Right lobe of liver (tissue), 6 donors: ENCODE results near the gene CFAP221. TPM values are rescaled to one million over a fixed set of nuclear protein-coding genes. Genes with fewer than 3 reads are reported as not detected.
A peak's percentile ranks its signal among the peaks of the same experiment; 100 is the strongest.

Source experiments
- ATAC-seq, 4 donors: fragments of 200-7000 bp; cut with Tn5 transposase; one replicate each; pipeline ENCODE4 v1.9.1; 2020; ENCODE audit warnings: mild to moderate bottlenecking in 4 of 4, moderate library complexity in 4 of 4
- DNase-seq, 3 donors: peaks; one replicate each; pipeline ENCODE4 v3.0.0-alpha.2; 2020
- H3K27ac ChIP-seq, 3 donors: fragments of 200-600 bp; one replicate each; pipeline ENCODE4 v1.8.0; 2022
- H3K27me3 ChIP-seq, 2 donors: fragments of 200-600 bp; one replicate each; pipeline ENCODE4 v1.8.0; 2022
- H3K36me3 ChIP-seq, 4 donors: fragments of 200-600 bp; sonication (generic) in 1 of 4; one replicate each; pipeline versions ENCODE4 v1.5.1 to v1.8.0; 2017 to 2022; ENCODE audit warnings: control low read depth in 1 of 4
- H3K4me1 ChIP-seq, 4 donors: fragments of 200-600 bp; sonication (generic) in 1 of 4; one replicate each; pipeline versions ENCODE4 v1.5.1 to v1.8.0; 2017 to 2022; ENCODE audit warnings: control low read depth in 1 of 4
- H3K4me3 ChIP-seq, 3 donors: fragments of 200-600 bp; one replicate each; pipeline ENCODE4 v1.8.0; 2022
- H3K9me3 ChIP-seq, 4 donors: fragments of 200-600 bp; sonication (generic) in 1 of 4; one replicate each; pipeline versions ENCODE4 v1.5.1 to v1.8.0; 2017 to 2022; ENCODE audit warnings: control low read depth in 1 of 4
- POLR2A ChIP-seq: fragments of 450-650 bp; IDR thresholded peaks from one replicate; pipeline ENCODE4 v1.6.1; 2017; ENCODE audit warnings: antibody characterized with exemption, mild to moderate bottlenecking
- WGBS: methylation state at CpG from one replicate; pipeline ENCODE4 v1.1.6; 2018; ENCODE audit warnings: low coverage, low lambda C conversion rate; ENCODE audit not compliant: insufficient coverage; ENCODE audit errors: missing lambda C conversion rate; 5-methylcytosine and 5-hydroxymethylcytosine counted together
- intact Hi-C, 2 donors: fragments of 100-400 bp; cut with DNase I; formaldehyde crosslinking; loops; one replicate each; pipeline versions ENCODE4 v1.11.2 to v1.14.1; 2022
- total RNA-seq, 6 experiments: library from RNA; depleted of rRNA in 2 of 6; stranded (reverse); fragments of >200 nt in 2 of 6; fragmentation: NEBNext Ultra II Directional in 3 of 6; extraction: Animal tissue kit (Norgen Biotek cat#: 25700) in 3 of 6; gene quantifications; one replicate each; pipeline versions ENCODE4 v1.1.0 to v1.2.4, GENCODE V29; 2016 to 2023
- TF ChIP-seq, protein P1 (sequence below), 4 donors: fragments of 200-600 bp in 3 of 4; fragments of 450-650 bp in 1 of 4; IDR thresholded peaks; one replicate each; pipeline versions ENCODE4 v1.5.1 to v1.8.0; 2016 to 2022; ENCODE audit warnings: antibody characterized with exemption in 4 of 4, mild to moderate bottlenecking in 2 of 4
- donor health status: DM: no; HTN: yes; CAD: no.
- donor health status: DM: no; HTN: no; CAD: no.
- donor health status: DM: no; HTN: no; CAD: no.
- donor health status: DM: no; HTN: yes; CAD: no.
- donor health status: DM: no; HTN: yes; CAD: no.

CFAP221 gene
- total RNA-seq, 6 experiments from 2014 or later: 0.56 to 5.8 (median 2.4) TPM

DNA sequence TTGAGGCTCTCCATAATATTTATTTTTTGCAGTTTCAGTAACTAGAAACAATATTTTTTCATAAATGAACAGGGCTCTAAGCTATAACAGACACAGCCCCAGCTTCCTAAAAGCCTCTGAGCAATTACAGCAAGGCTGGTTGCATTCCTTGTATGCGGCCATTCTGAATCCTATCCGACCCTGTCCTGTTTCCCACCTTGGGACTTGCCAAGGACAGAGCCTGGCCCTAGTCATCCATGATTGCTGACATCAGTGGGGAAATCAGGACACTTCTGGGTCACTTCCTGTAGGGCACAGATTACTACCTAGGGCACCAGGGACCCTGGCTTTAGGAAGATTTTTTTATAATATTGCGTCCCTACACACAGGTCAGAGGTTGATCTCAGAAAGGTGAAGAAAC, 140.3 kb downstream of the CFAP221 start:
- Histone ChIP-seq H3K36me3 (peaks cover 0 to 33% (median 12%) of the 10 kb centered on the region in 4 donors), H3K27ac (no peak overlapping the region), H3K9me3 (no peaks in the 10 kb centered on the region), H3K27me3 (no peaks in the 10 kb centered on the region), H3K4me3 (no peak overlapping the region), H3K4me1 (peaks cover 0 to 8% (median 3%) of the 10 kb centered on the region in 4 donors)
- DNase-seq (peak in 1 of 3 donors; percentile 16), ATAC-seq (no peak)
- WGBS: 100% methylated on average over 2 of the region's 3 CpGs
- TF ChIP-seq, protein P1, sequence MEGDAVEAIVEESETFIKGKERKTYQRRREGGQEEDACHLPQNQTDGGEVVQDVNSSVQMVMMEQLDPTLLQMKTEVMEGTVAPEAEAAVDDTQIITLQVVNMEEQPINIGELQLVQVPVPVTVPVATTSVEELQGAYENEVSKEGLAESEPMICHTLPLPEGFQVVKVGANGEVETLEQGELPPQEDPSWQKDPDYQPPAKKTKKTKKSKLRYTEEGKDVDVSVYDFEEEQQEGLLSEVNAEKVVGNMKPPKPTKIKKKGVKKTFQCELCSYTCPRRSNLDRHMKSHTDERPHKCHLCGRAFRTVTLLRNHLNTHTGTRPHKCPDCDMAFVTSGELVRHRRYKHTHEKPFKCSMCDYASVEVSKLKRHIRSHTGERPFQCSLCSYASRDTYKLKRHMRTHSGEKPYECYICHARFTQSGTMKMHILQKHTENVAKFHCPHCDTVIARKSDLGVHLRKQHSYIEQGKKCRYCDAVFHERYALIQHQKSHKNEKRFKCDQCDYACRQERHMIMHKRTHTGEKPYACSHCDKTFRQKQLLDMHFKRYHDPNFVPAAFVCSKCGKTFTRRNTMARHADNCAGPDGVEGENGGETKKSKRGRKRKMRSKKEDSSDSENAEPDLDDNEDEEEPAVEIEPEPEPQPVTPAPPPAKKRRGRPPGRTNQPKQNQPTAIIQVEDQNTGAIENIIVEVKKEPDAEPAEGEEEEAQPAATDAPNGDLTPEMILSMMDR (IDR thresholded peaks at IDR 0.05): no peak
- no peak for TF ChIP-seq POLR2A
- intact Hi-C loops: no loop called here

DNA sequence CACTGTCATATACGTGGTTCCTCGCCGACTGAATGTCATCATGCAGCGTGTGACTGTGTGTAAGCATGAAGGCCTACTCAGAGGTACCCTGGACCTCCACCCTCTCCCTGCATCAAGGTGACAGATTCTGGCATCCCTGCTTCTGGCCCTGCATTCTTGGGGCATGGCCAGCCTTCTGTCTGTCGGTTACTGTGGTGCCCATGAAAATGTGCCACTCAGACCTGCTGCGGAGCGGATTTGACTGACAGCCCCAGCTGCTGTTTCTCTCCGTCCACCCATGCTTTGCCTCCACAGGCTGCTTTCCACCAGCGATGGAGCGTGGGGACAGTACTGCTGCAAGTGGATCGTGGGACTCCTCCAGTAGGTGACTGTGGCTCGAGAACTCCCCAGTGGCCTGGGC, 144.4 kb downstream of the CFAP221 start:
- Histone ChIP-seq H3K4me3 (no peak overlapping the region), H3K27me3 (no peaks in the 10 kb centered on the region), H3K36me3 (peaks cover 0 to 22% (median 9%) of the 10 kb centered on the region in 4 donors), H3K27ac (no peak overlapping the region), H3K4me1 (no peaks in the 10 kb centered on the region), H3K9me3 (no peaks in the 10 kb centered on the region)
- TF ChIP-seq, protein P1 (IDR thresholded peaks at IDR 0.05): no peak
- TF ChIP-seq POLR2A: no peak
- WGBS: 82% methylated on average over 2 of the region's 12 CpGs
- no peak for ATAC-seq
- peak in 1 of 3 donors; percentile 31 for DNase-seq
- intact Hi-C loops: no loop called here

DNA sequence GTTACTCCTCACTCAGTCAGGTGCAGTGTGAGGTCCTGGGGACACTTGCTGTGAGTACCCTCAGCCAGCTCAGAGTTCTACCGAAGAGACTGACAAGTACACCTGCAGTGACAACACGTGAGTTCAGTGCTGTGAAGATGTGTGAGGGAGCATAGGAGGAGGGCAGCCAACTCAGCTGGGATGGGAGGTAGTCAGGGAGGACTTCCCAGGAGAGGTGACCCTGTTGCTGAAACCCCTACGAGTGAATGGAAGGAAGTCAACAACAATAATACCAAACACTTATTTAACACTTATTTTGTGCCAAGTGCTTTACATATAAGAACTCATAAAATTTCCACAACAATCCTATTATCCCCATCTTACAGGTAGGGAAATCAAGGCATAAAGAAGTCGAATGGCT, 145.0 kb downstream of the CFAP221 start:
- peaks cover 0 to 22% (median 9%) of the 10 kb centered on the region in 4 donors for H3K36me3 ChIP-seq
- H3K27ac ChIP-seq: no peak overlapping the region
- H3K4me3 ChIP-seq: no peak overlapping the region
- no peaks in the 10 kb centered on the region for H3K27me3 ChIP-seq
- ATAC-seq (no peak), DNase-seq (peak in 1 of 3 donors; percentile 15)
- intact Hi-C loops: no loop called here
- WGBS: 86% methylated on average over 2 of the region's 4 CpGs
- H3K4me1 ChIP-seq: no peaks in the 10 kb centered on the region
- TF ChIP-seq, protein P1 (IDR thresholded peaks at IDR 0.05): no peak
- no peak for TF ChIP-seq POLR2A
- H3K9me3 ChIP-seq: no peaks in the 10 kb centered on the region

DNA sequence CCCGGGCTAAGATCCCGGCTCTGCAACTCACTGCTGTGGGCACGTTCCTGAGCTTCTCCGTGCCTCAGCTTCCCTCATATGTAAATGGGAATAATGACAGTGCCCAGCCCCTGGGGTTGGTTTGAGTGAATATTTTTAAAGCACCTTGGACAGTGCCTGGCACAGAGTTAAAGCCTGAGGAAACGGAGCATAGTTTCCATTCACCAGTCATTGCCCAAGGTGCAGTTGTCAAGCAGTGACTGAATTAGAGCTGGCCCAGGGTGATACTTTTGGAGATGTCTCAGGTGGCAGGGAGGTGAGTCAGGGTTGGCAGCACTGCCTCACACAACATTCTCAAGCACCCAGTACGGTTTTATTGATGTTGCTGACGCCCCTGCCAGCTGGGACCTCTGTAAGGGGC, 146.9 kb downstream of the CFAP221 start:
- TF ChIP-seq POLR2A: no peak
- TF ChIP-seq, protein P1 (IDR thresholded peaks at IDR 0.05): no peak
- H3K4me1 ChIP-seq: peaks cover 0 to 11% (median 0%) of the 10 kb centered on the region in 4 donors
- H3K9me3 ChIP-seq: no peaks in the 10 kb centered on the region
- H3K27ac ChIP-seq: no peak overlapping the region
- no CpG with 5 or more reads among the region's 7 CpGs for WGBS
- no peaks in the 10 kb centered on the region for H3K27me3 ChIP-seq
- no peak overlapping the region for H3K4me3 ChIP-seq
- DNase-seq: no peak
- intact Hi-C loops: no loop called here
- no peak for ATAC-seq
- H3K36me3 ChIP-seq: peaks cover 0 to 22% (median 9%) of the 10 kb centered on the region in 4 donors
